Measurements from ENCODE around the gene KRTAP5-6. TPM values are rescaled to one million over a fixed set of nuclear protein-coding genes. Genes with fewer than 3 reads are reported as not detected.
"Not testable (repeated sequence)": the region's sequence is repeated elsewhere in the genome, so short reads cannot be mapped to it uniquely, and the experiment has no call there.

Gene KRTAP5-6
- total RNA-seq, 2 experiments from 2014 or later, result not detected

- POLR2A ChIA-PET, result no interaction called here
- DNase-seq, result no peak
- H3K27ac Mint-ChIP-seq, result no peak overlapping the region
- H3K9me3 Mint-ChIP-seq, result no peaks in the 10 kb centered on the region
- H3K27me3 Mint-ChIP-seq, result peaks cover 26% of the 10 kb centered on the region
- no peak overlapping the region for H3K4me3 Mint-ChIP-seq
- H3K4me1 Mint-ChIP-seq, result no peaks in the 10 kb centered on the region
- CTCF ChIA-PET, result interaction anchor here (1.0 kb wide), 1 partner anchor 16 kb away, joined by 3 read pairs; no protein-coding TSS in a partner anchor
- H3K36me3 Mint-ChIP-seq (ENCODE audit: low read depth), result no peaks in the 10 kb centered on the region
Measured at GRCh38 chr11:1668911-1669473, 28.0 kb upstream of the KRTAP5-6 start.

- peaks cover 28% of the 10 kb centered on the region for H3K27me3 Mint-ChIP-seq
- H3K4me1 Mint-ChIP-seq, result no peaks in the 10 kb centered on the region
- DNase-seq, result no peak
- no peaks in the 10 kb centered on the region for H3K36me3 Mint-ChIP-seq (ENCODE audit: low read depth)
- H3K9me3 Mint-ChIP-seq, result no peaks in the 10 kb centered on the region
- CTCF ChIA-PET, result interaction anchor here (0.6 to 1.0 kb wide), 2 partner anchors 17 to 163 kb away, joined by 3 read pairs; no protein-coding TSS in a partner anchor
- H3K27ac Mint-ChIP-seq, result no peak overlapping the region
- POLR2A ChIA-PET, result no interaction called here
- no peak overlapping the region for H3K4me3 Mint-ChIP-seq
Measured at GRCh38 chr11:1669546-1670218, 27.3 kb upstream of the KRTAP5-6 start.

GRCh38 chr11:1670457-1670856 lies 26.5 kb upstream of the KRTAP5-6 start:
- H3K4me1 Mint-ChIP-seq; H3K36me3 Mint-ChIP-seq (ENCODE audit: low read depth); POLR2A ChIA-PET; H3K27ac Mint-ChIP-seq; H3K4me3 Mint-ChIP-seq; DNase-seq; H3K9me3 Mint-ChIP-seq: not testable (repeated sequence)
- peaks cover 34% of the 10 kb centered on the region for H3K27me3 Mint-ChIP-seq
- CTCF ChIA-PET, result interaction anchor here (0.6 to 1.0 kb wide), 2 partner anchors 18 to 162 kb away, joined by 3 read pairs; no protein-coding TSS in a partner anchor

- no peak overlapping the region for H3K27ac Mint-ChIP-seq
- no peaks in the 10 kb centered on the region for H3K9me3 Mint-ChIP-seq
- H3K36me3 Mint-ChIP-seq (ENCODE audit: low read depth), result no peaks in the 10 kb centered on the region
- CTCF ChIA-PET, result interaction anchor here (1.3 kb wide), 1 partner anchor 18 kb away, joined by 6 read pairs; no protein-coding TSS in a partner anchor
- peaks cover 38% of the 10 kb centered on the region for H3K27me3 Mint-ChIP-seq
- H3K4me3 Mint-ChIP-seq, result no peak overlapping the region
- POLR2A ChIA-PET, result no interaction called here
- H3K4me1 Mint-ChIP-seq, result no peaks in the 10 kb centered on the region
- DNase-seq, result no peak
Measured at GRCh38 chr11:1670905-1671371, 26.1 kb upstream of the KRTAP5-6 start.

- no peaks in the 10 kb centered on the region for H3K36me3 Mint-ChIP-seq (ENCODE audit: low read depth)
- H3K9me3 Mint-ChIP-seq, result no peaks in the 10 kb centered on the region
- H3K4me3 Mint-ChIP-seq, result no peak overlapping the region
- H3K4me1 Mint-ChIP-seq, result no peaks in the 10 kb centered on the region
- ChIA-PET POLR2A (no interaction called here), CTCF (interaction anchor here (1.3 kb wide), 1 partner anchor 19 kb away, joined by 6 read pairs; no protein-coding TSS in a partner anchor)
- no peak for DNase-seq
- H3K27ac Mint-ChIP-seq, result no peak overlapping the region
- peaks cover 43% of the 10 kb centered on the region for H3K27me3 Mint-ChIP-seq
Measured at GRCh38 chr11:1671658-1672057, 25.3 kb upstream of the KRTAP5-6 start.

GRCh38 chr11:1672613-1673350 lies 24.2 kb upstream of the KRTAP5-6 start:
- Mint-ChIP-seq H3K9me3 (no peaks in the 10 kb centered on the region), H3K27me3 (peaks cover 46% of the 10 kb centered on the region)

GRCh38 chr11:1673446-1674172 lies 23.4 kb upstream of the KRTAP5-6 start:
- no peak for DNase-seq
- ChIA-PET CTCF (interaction anchor here (1.0 to 1.4 kb wide), 2 partner anchors 20 to 21 kb away, joined by 3 to 4 read pairs; no protein-coding TSS in a partner anchor), POLR2A (no interaction called here)
- no peak overlapping the region for H3K4me3 Mint-ChIP-seq
- H3K36me3 Mint-ChIP-seq (ENCODE audit: low read depth), result no peaks in the 10 kb centered on the region
- no peaks in the 10 kb centered on the region for H3K9me3 Mint-ChIP-seq
- H3K27me3 Mint-ChIP-seq, result peaks cover 40% of the 10 kb centered on the region
- no peaks in the 10 kb centered on the region for H3K4me1 Mint-ChIP-seq
- no peak overlapping the region for H3K27ac Mint-ChIP-seq

More at GRCh38 chr11:1672613-1673350, 24.2 kb upstream of the KRTAP5-6 start:
- no peak overlapping the region for H3K27ac Mint-ChIP-seq
- no peaks in the 10 kb centered on the region for H3K4me1 Mint-ChIP-seq
- no peak overlapping the region for H3K4me3 Mint-ChIP-seq
- POLR2A ChIA-PET, result no interaction called here
- no peaks in the 10 kb centered on the region for H3K36me3 Mint-ChIP-seq (ENCODE audit: low read depth)
- CTCF ChIA-PET, result interaction anchor here (1.0 to 1.4 kb wide), 2 partner anchors 20 to 21 kb away, joined by 3 to 4 read pairs; no protein-coding TSS in a partner anchor
- no peak for DNase-seq

- CTCF ChIA-PET, result interaction anchor here (1.0 to 3.0 kb wide), 3 partner anchors 19 to 22 kb away, joined by 3 to 13 read pairs (median 3); no protein-coding TSS in a partner anchor
- no peaks in the 10 kb centered on the region for H3K36me3 Mint-ChIP-seq (ENCODE audit: low read depth)
- no peaks in the 10 kb centered on the region for H3K9me3 Mint-ChIP-seq
Measured at GRCh38 chr11:1674173-1675131, 22.5 kb upstream of the KRTAP5-6 start.

GRCh38 chr11:1675536-1676228 lies 21.3 kb upstream of the KRTAP5-6 start:
- Mint-ChIP-seq H3K27me3 (peaks cover 33% of the 10 kb centered on the region), H3K9me3 (no peaks in the 10 kb centered on the region), H3K27ac (no peak overlapping the region), H3K4me3 (no peak overlapping the region), H3K36me3 (ENCODE audit: low read depth) (no peaks in the 10 kb centered on the region), H3K4me1 (no peaks in the 10 kb centered on the region)
- POLR2A ChIA-PET, result no interaction called here
- CTCF ChIA-PET, result interaction anchor here (1.5 to 3.0 kb wide), 2 partner anchors 18 to 23 kb away, joined by 3 to 13 read pairs; no protein-coding TSS in a partner anchor
- no peak for DNase-seq

More at GRCh38 chr11:1674173-1675131, 22.5 kb upstream of the KRTAP5-6 start:
- POLR2A ChIA-PET, result no interaction called here
- Mint-ChIP-seq H3K4me1 (no peaks in the 10 kb centered on the region), H3K4me3 (no peak overlapping the region), H3K27me3 (peaks cover 35% of the 10 kb centered on the region), H3K27ac (no peak overlapping the region)
- DNase-seq, result no peak

- H3K27me3 Mint-ChIP-seq, result peaks cover 33% of the 10 kb centered on the region
- no peaks in the 10 kb centered on the region for H3K36me3 Mint-ChIP-seq (ENCODE audit: low read depth)
- H3K4me3 Mint-ChIP-seq, result no peak overlapping the region
- H3K27ac Mint-ChIP-seq, result no peak overlapping the region
- POLR2A ChIA-PET, result no interaction called here
- H3K9me3 Mint-ChIP-seq, result no peaks in the 10 kb centered on the region
- CTCF ChIA-PET, result interaction anchor here (3.0 kb wide), 1 partner anchor 24 kb away, joined by 13 read pairs; no protein-coding TSS in a partner anchor
- no peak for DNase-seq
- H3K4me1 Mint-ChIP-seq, result no peaks in the 10 kb centered on the region
Measured at GRCh38 chr11:1676229-1676740, 20.7 kb upstream of the KRTAP5-6 start.

- DNase-seq, result no peak
- H3K9me3 Mint-ChIP-seq, result no peaks in the 10 kb centered on the region
- CTCF ChIA-PET, result interaction anchor here (0.9 to 2.8 kb wide), 5 partner anchors 12 to 40 kb away, joined by 3 to 10 read pairs (median 6); no protein-coding TSS in a partner anchor
- no peaks in the 10 kb centered on the region for H3K36me3 Mint-ChIP-seq (ENCODE audit: low read depth)
- no peak overlapping the region for H3K27ac Mint-ChIP-seq
- POLR2A ChIA-PET, result no interaction called here
- H3K4me3 Mint-ChIP-seq, result no peak overlapping the region
- H3K27me3 Mint-ChIP-seq, result peaks cover 21% of the 10 kb centered on the region
- H3K4me1 Mint-ChIP-seq, result no peaks in the 10 kb centered on the region
Measured at GRCh38 chr11:1679881-1680280, 17.1 kb upstream of the KRTAP5-6 start.

Measured in activated CD4-positive, alpha-beta memory T cell treated with anti-CD3 and anti-CD28 coated beads, Interleukin-2, amount 10 ng/mL, durations not matched to agents 7 days and 5 days (primary cell).